Mesenchymal stem cell (in vitro differentiated cells and primary cell): ENCODE measurements around the gene TREM2.
"Not testable (repeated sequence)": the region's sequence is repeated elsewhere in the genome, so short reads cannot be mapped to it uniquely, and the experiment has no call there.

Source experiments
- DNase-seq: peaks from one replicate; pipeline ENCODE4 v3.0.0-alpha.2; 2013
- H2AFZ ChIP-seq: one replicate; pipeline ENCODE4 v1.6.1; 2013; ENCODE audit warnings: low read depth, mild to moderate bottlenecking, control low read depth, inconsistent platforms, low read length, moderate library complexity
- H2AK5ac ChIP-seq: 2 replicates; pipeline ENCODE4 v1.6.1; 2013; ENCODE audit warnings: low read length, moderate library complexity, mild to moderate bottlenecking, inconsistent platforms; ENCODE audit not compliant: severe bottlenecking
- H2BK120ac ChIP-seq: one replicate; pipeline ENCODE4 v1.6.1; 2013; ENCODE audit warnings: low read depth, mild to moderate bottlenecking, inconsistent platforms, low read length, moderate library complexity
- H2BK12ac ChIP-seq, 2 experiments: one replicate each; pipeline ENCODE4 v1.6.1; 2013; ENCODE audit warnings: inconsistent platforms in 2 of 2, low read length in 2 of 2, mild to moderate bottlenecking in 2 of 2, moderate library complexity in 2 of 2, control low read depth in 1 of 2
- H2BK15ac ChIP-seq: one replicate; pipeline ENCODE4 v1.6.1; 2013; ENCODE audit warnings: mild to moderate bottlenecking, low read depth, inconsistent platforms; ENCODE audit not compliant: poor library complexity, severe bottlenecking
- H2BK5ac ChIP-seq: 2 replicates; pipeline ENCODE4 v1.6.1; 2013; ENCODE audit warnings: low read depth, mild to moderate bottlenecking, low read length, control low read depth, inconsistent platforms; ENCODE audit not compliant: poor library complexity, severe bottlenecking
- H3K14ac ChIP-seq, 2 experiments: one replicate each; pipeline ENCODE4 v1.6.1; 2013; ENCODE audit warnings: inconsistent platforms in 2 of 2, low read length in 2 of 2, control low read depth in 1 of 2, mild to moderate bottlenecking in 1 of 2, moderate library complexity in 1 of 2
- H3K18ac ChIP-seq, 2 experiments: one replicate each; pipeline ENCODE4 v1.6.1; 2013; ENCODE audit warnings: inconsistent platforms in 2 of 2, low read length in 2 of 2, control low read depth in 1 of 2, low read depth in 1 of 2, mild to moderate bottlenecking in 1 of 2
- H3K23ac ChIP-seq, 2 experiments: one replicate each; pipeline ENCODE4 v1.6.1; 2013; ENCODE audit warnings: inconsistent platforms in 2 of 2, low read length in 2 of 2, mild to moderate bottlenecking in 2 of 2, moderate library complexity in 2 of 2, control low read depth in 1 of 2
- H3K27ac ChIP-seq: 2 replicates; pipeline ENCODE4 v1.5.1; 2013; ENCODE audit warnings: mild to moderate bottlenecking, moderate library complexity, low read length, control low read depth, inconsistent platforms; ENCODE audit not compliant: poor library complexity, severe bottlenecking
- H3K27me3 ChIP-seq, 2 experiments: 2 replicates each; pipeline versions ENCODE4 v1.6.1 to v1.7.0; 2013; ENCODE audit warnings: low read length in 2 of 2, mild to moderate bottlenecking in 2 of 2, moderate library complexity in 2 of 2, control low read depth in 1 of 2, inconsistent platforms in 1 of 2; ENCODE audit not compliant: control insufficient read depth in 1 of 2, insufficient read depth in 1 of 2
- H3K36me3 ChIP-seq, 2 experiments: 2 replicates each; pipeline versions ENCODE4 v1.6.1 to v1.7.0; 2013; ENCODE audit warnings: low read length in 2 of 2, control low read depth in 1 of 2, inconsistent platforms in 1 of 2, low read depth in 1 of 2, mild to moderate bottlenecking in 1 of 2; ENCODE audit not compliant: insufficient read depth in 2 of 2, control insufficient read depth in 1 of 2
- H3K4ac ChIP-seq, 2 experiments: one replicate each; pipeline ENCODE4 v1.6.1; 2013; ENCODE audit warnings: inconsistent platforms in 2 of 2, low read length in 2 of 2, mild to moderate bottlenecking in 2 of 2, moderate library complexity in 2 of 2, control low read depth in 1 of 2, low read depth in 1 of 2
- H3K4me1 ChIP-seq: 2 replicates; pipeline ENCODE4 v1.6.1; 2013; ENCODE audit warnings: low read depth, low read length, control low read depth; ENCODE audit not compliant: control insufficient read depth, insufficient read depth
- H3K4me2 ChIP-seq: 2 replicates; pipeline ENCODE4 v1.6.1; 2013; ENCODE audit warnings: low read length, mild to moderate bottlenecking, inconsistent platforms; ENCODE audit not compliant: poor library complexity, severe bottlenecking
- H3K4me3 ChIP-seq, 2 experiments: 2 replicates each; pipeline versions ENCODE4 v1.5.1 to v1.7.0; 2013; ENCODE audit warnings: low read length in 2 of 2, mild to moderate bottlenecking in 2 of 2, control low read depth in 1 of 2, low read depth in 1 of 2; ENCODE audit not compliant: insufficient read depth in 1 of 2
- H3K79me1 ChIP-seq: replicated peaks from 2 replicates; pipeline ENCODE4 v1.6.1; 2013; ENCODE audit warnings: mild to moderate bottlenecking, control low read depth, low read length, inconsistent platforms; ENCODE audit not compliant: poor library complexity, severe bottlenecking
- H3K9ac ChIP-seq: 2 replicates; pipeline ENCODE4 v1.7.0; 2013; ENCODE audit warnings: mild to moderate bottlenecking, low read length, moderate library complexity
- H3K9me3 ChIP-seq: 2 replicates; pipeline ENCODE4 v1.7.0; 2013; ENCODE audit warnings: mild to moderate bottlenecking, low read length; ENCODE audit not compliant: control insufficient read depth
- H4K8ac ChIP-seq: one replicate; pipeline ENCODE4 v1.6.1; 2013; ENCODE audit warnings: inconsistent platforms, mild to moderate bottlenecking, low read length, moderate library complexity
- H4K91ac ChIP-seq: one replicate; pipeline ENCODE4 v1.6.1; 2013; ENCODE audit warnings: mild to moderate bottlenecking, low read length, inconsistent platforms
- WGBS: methylation state at CpG from one replicate; pipeline ENCODE4 v1.1.7; 2013; ENCODE audit warnings: mixed read lengths; 5-methylcytosine and 5-hydroxymethylcytosine counted together

The TREM2 gene

DNA sequence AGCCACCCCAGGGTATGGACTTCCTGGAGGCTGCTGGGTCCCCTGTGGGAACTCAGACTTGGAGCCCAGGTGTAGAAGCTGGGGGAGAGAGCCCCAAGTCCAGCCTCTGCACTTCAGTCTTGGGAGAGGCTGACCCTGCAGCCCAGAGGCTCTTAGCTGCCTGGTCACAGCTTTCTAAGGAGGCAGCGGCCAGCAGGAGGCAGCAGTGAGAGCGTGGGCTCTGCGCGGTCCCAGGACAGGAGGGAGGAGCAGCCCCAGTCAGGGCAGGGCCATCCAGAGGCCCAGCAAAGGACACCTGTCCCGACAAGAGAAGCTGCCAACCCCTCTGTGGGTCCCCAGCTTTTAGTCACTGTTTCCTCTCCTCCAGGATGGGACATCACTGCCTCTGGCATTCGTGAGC lies 28.7 kb upstream of the TREM2 start:
- Histone ChIP-seq H3K14ac (no peak overlapping the region), H3K23ac (no peak overlapping the region), H2BK5ac (no peak overlapping the region), H3K27me3 (peaks cover 45 to 49% of the 10 kb centered on the region in 2 experiments), H3K9me3 (peaks cover 12% of the 10 kb centered on the region), H3K4me3 (no peak overlapping the region), H4K8ac (no peak overlapping the region), H3K4ac (no peak overlapping the region), H2BK120ac (no peak overlapping the region), H3K36me3 (no peaks in the 10 kb centered on the region), H4K91ac (no peak overlapping the region), H3K79me1 (no peaks in the 10 kb centered on the region), H2BK12ac (no peak overlapping the region), H2AK5ac (no peak overlapping the region), H3K9ac (no peak overlapping the region), H3K18ac (no peak overlapping the region), H3K4me1 (no peaks in the 10 kb centered on the region), H3K4me2 (no peak overlapping the region), H3K27ac (no peak overlapping the region), H2AFZ (no peak overlapping the region), H2BK15ac (no peak overlapping the region)
- DNase-seq: peak; percentile 14
- 21% methylated on average over 6 of the region's 6 CpGs for WGBS

- peaks cover 45 to 48% of the 10 kb centered on the region in 2 experiments for H3K27me3 ChIP-seq
- H3K4me2 ChIP-seq: no peak overlapping the region
- H3K9ac ChIP-seq: no peak overlapping the region
- no peak overlapping the region for H2BK5ac ChIP-seq
- no peak overlapping the region for H4K91ac ChIP-seq
- no peak overlapping the region for H2BK15ac ChIP-seq
- no peak for DNase-seq
- H2AK5ac ChIP-seq: no peak overlapping the region
- no peak overlapping the region for H3K4ac ChIP-seq
- H2BK120ac ChIP-seq: no peak overlapping the region
- WGBS: 91% methylated on average over 3 of the region's 3 CpGs
- no peaks in the 10 kb centered on the region for H3K4me1 ChIP-seq
- peaks cover 12% of the 10 kb centered on the region for H3K9me3 ChIP-seq
- H3K14ac ChIP-seq: no peak overlapping the region
- H3K18ac ChIP-seq: no peak overlapping the region
- no peak overlapping the region for H4K8ac ChIP-seq
- H2BK12ac ChIP-seq: no peak overlapping the region
- H3K79me1 ChIP-seq: no peaks in the 10 kb centered on the region
- no peak overlapping the region for H3K27ac ChIP-seq
- no peak overlapping the region for H3K23ac ChIP-seq
- H3K4me3 ChIP-seq: no peak overlapping the region
- H3K36me3 ChIP-seq: no peaks in the 10 kb centered on the region
- no peak overlapping the region for H2AFZ ChIP-seq
Measured at GRCh38 chr6:41190791-41191190, 27.9 kb upstream of the TREM2 start.

DNA sequence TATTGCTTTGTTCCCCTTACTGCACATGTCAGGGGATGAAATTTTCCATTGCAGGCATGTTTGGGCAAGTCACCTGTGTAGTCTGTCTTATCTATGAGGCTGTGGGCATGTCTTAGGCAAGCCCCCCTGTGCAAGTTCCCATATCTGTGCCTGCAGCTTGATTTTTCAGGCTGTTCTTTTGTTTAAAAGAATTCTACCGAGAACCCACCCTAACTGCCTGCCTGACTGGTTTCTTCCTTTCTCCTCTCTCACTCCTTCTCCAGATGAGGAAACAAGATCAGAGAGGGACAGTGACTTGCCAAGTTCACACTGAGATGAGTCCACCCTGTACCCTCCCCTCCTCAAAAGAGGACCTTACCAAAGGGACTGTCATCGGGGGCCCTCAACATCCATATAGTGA lies 27.1 kb upstream of the TREM2 start:
- WGBS: 100% methylated on average over 1 of the region's 2 CpGs
- H3K79me1 ChIP-seq: no peaks in the 10 kb centered on the region
- no peak overlapping the region for H2AK5ac ChIP-seq
- no peaks in the 10 kb centered on the region for H3K36me3 ChIP-seq
- H2AFZ ChIP-seq: no peak overlapping the region
- no peak overlapping the region for H2BK120ac ChIP-seq
- no peak overlapping the region for H3K4ac ChIP-seq
- H3K14ac ChIP-seq: no peak overlapping the region
- no peak overlapping the region for H2BK12ac ChIP-seq
- H3K9ac ChIP-seq: no peak overlapping the region
- no peak overlapping the region for H3K4me2 ChIP-seq
- no peak for DNase-seq
- H3K9me3 ChIP-seq: peaks cover 12% of the 10 kb centered on the region
- H3K4me3 ChIP-seq: no peak overlapping the region
- H3K23ac ChIP-seq: no peak overlapping the region
- no peak overlapping the region for H3K18ac ChIP-seq
- no peak overlapping the region for H2BK5ac ChIP-seq
- no peaks in the 10 kb centered on the region for H3K4me1 ChIP-seq
- H2BK15ac ChIP-seq: no peak overlapping the region
- H3K27me3 ChIP-seq: peaks cover 40 to 44% of the 10 kb centered on the region in 2 experiments
- H4K8ac ChIP-seq: no peak overlapping the region
- no peak overlapping the region for H4K91ac ChIP-seq
- H3K27ac ChIP-seq: no peak overlapping the region

GRCh38 chr6:41189046-41189445 lies 26.1 kb upstream of the TREM2 start:
- H3K4me2 ChIP-seq, H2BK12ac ChIP-seq, H4K91ac ChIP-seq, H3K4me1 ChIP-seq, H3K9ac ChIP-seq, H2AFZ ChIP-seq, H2AK5ac ChIP-seq, DNase-seq, H4K8ac ChIP-seq, H3K27ac ChIP-seq, H2BK15ac ChIP-seq, H3K4me3 ChIP-seq, H2BK120ac ChIP-seq, H3K14ac ChIP-seq, H3K79me1 ChIP-seq, H3K18ac ChIP-seq, H3K36me3 ChIP-seq, H2BK5ac ChIP-seq, H3K23ac ChIP-seq, H3K4ac ChIP-seq: not testable (repeated sequence)
- Histone ChIP-seq H3K9me3 (peaks cover 12% of the 10 kb centered on the region), H3K27me3 (peaks cover 35 to 37% of the 10 kb centered on the region in 2 experiments)
